SK-N-SH (cell line): ENCODE data around the gene TCHHL1. TPM values are rescaled to one million over a fixed set of nuclear protein-coding genes. Genes with fewer than 3 reads are reported as not detected.
A peak's percentile ranks its signal among the peaks of the same experiment; 100 is the strongest.

Source experiments
- CTCF ChIA-PET: fragments of 300-600, 350-600 bp; formaldehyde crosslinking; extraction: SDS; loops from one replicate; lab custom pipeline; 2021; lab: Yijun Ruan, JAX
- POLR2A ChIA-PET: fragments of 350-600 bp; sonication (Branson Sonifier 250); formaldehyde crosslinking; extraction: SDS; loops from one replicate; lab custom pipeline; 2020; ENCODE audit warnings: antibody characterized with exemption, inconsistent platforms; lab: Yijun Ruan, JAX
- DNase-seq: peaks from one replicate; pipeline ENCODE4 v3.0.0; 2012
- H2AFZ ChIP-seq: fragments of 200-600 bp; sonication (generic); 2 replicates; pipeline ENCODE4 v1.8.1; 2016; ENCODE audit warnings: antibody characterized with exemption, mild to moderate bottlenecking, low read depth
- H3F3A ChIP-seq: fragments of 200-600 bp; sonication (generic); replicated peaks from 2 replicates; pipeline ENCODE3; 2016; ENCODE audit warnings: antibody characterized with exemption, mild to moderate bottlenecking; ENCODE audit not compliant: insufficient read depth
- H3K27ac ChIP-seq, 2 experiments: fragments of 200-500 bp in 1 of 2; fragments of 200-600 bp in 1 of 2; sonication (Bioruptor generic) in 1 of 2; sonication (generic), shearing (Covaris generic) in 1 of 2; 2 replicates each; pipeline versions ENCODE4 v1.5.1 to v1.6.1; 2014 to 2016; ENCODE audit warnings: low read depth in 2 of 2, inconsistent platforms in 1 of 2, low read length in 1 of 2, mild to moderate bottlenecking in 1 of 2, mixed read lengths in 1 of 2
- H3K27me3 ChIP-seq: fragments of 200-600 bp; sonication (generic), shearing (Covaris generic); 2 replicates; pipeline ENCODE4 v1.6.1; 2016; ENCODE audit warnings: mixed run types; ENCODE audit not compliant: insufficient read depth
- H3K36me3 ChIP-seq, 2 experiments: fragments of 200-500 bp in 1 of 2; fragments of 200-600 bp in 1 of 2; sonication (Bioruptor generic) in 1 of 2; sonication (generic) in 1 of 2; replicated peaks in 1 of 2; 2 replicates each; pipeline versions ENCODE3 to v1.5.1; 2014 to 2016; ENCODE audit warnings: low read length in 1 of 2, mild to moderate bottlenecking in 1 of 2; ENCODE audit not compliant: insufficient read depth in 2 of 2, control insufficient read depth in 1 of 2
- H3K4me1 ChIP-seq, 2 experiments: fragments of 200-500 bp in 1 of 2; fragments of 200-600 bp in 1 of 2; sonication (Bioruptor generic) in 1 of 2; sonication (generic), shearing (Covaris generic) in 1 of 2; 2 replicates each; pipeline versions ENCODE4 v1.5.1 to v1.6.1; 2014 to 2016; ENCODE audit warnings: low read depth in 1 of 2, low read length in 1 of 2, mixed run types in 1 of 2; ENCODE audit not compliant: insufficient read depth in 2 of 2, control insufficient read depth in 1 of 2
- H3K4me2 ChIP-seq: fragments of 200-600 bp; sonication (generic), shearing (Covaris generic); 2 replicates; pipeline ENCODE4 v1.6.1; 2017; ENCODE audit warnings: mixed run types
- H3K4me3 ChIP-seq, 2 experiments: fragments of 200-500 bp in 1 of 2; fragments of 200-600 bp in 1 of 2; sonication (Bioruptor generic) in 1 of 2; sonication (generic), shearing (Covaris generic) in 1 of 2; 2 replicates each; pipeline versions ENCODE4 v1.5.1 to v1.8.1; 2014 to 2016; ENCODE audit warnings: low read depth in 2 of 2, inconsistent platforms in 1 of 2, low read length in 1 of 2, mild to moderate bottlenecking in 1 of 2, mixed read lengths in 1 of 2, moderate library complexity in 1 of 2
- H3K79me2 ChIP-seq: fragments of 200-600 bp; sonication (generic); 2 replicates; pipeline ENCODE4 v1.8.1; 2017; ENCODE audit warnings: mild to moderate bottlenecking; ENCODE audit not compliant: insufficient read depth
- H3K9ac ChIP-seq: fragments of 200-600 bp; sonication (generic); 2 replicates; pipeline ENCODE4 v1.6.1; 2017; ENCODE audit warnings: mixed run types
- H3K9me2 ChIP-seq: fragments of 200-600 bp; sonication (generic); 2 replicates; pipeline ENCODE4 v1.6.1; 2017; ENCODE audit warnings: mixed run types
- H3K9me3 ChIP-seq: fragments of 200-600 bp; sonication (generic); 2 replicates; pipeline ENCODE4 v1.6.1; 2017; ENCODE audit warnings: mixed run types, mild to moderate bottlenecking, moderate library complexity
- H4K20me1 ChIP-seq: fragments of 200-600 bp; sonication (generic); 2 replicates; pipeline ENCODE4 v1.6.1; 2017; ENCODE audit warnings: mild to moderate bottlenecking, mixed run types; ENCODE audit not compliant: insufficient read depth
- CHD2 ChIP-seq: fragments of 150-350 bp; IDR thresholded peaks from 2 replicates; pipeline ENCODE4 v1.6.1; 2018; ENCODE audit warnings: low read length; ENCODE audit not compliant: partially characterized antibody
- CTCF ChIP-seq: fragments of 200-600 bp; sonication (generic); IDR thresholded peaks from 2 replicates; pipeline ENCODE4 v1.6.1; 2017; ENCODE audit warnings: antibody characterized with exemption, mild to moderate bottlenecking, moderate library complexity
- ELF1 ChIP-seq: IDR thresholded peaks from 2 replicates; pipeline ENCODE4 v1.4.0; 2012
- FOSL2 ChIP-seq: IDR thresholded peaks from 2 replicates; pipeline ENCODE4 v1.4.0; 2012; ENCODE audit warnings: low read depth, mild to moderate bottlenecking, moderate library complexity, borderline replicate concordance
- FOXJ3 ChIP-seq: sonication (generic); formaldehyde crosslinking; IDR thresholded peaks from 2 replicates; pipeline ENCODE4 v1.5.1; 2020; ENCODE audit warnings: mild to moderate bottlenecking, missing genetic modification reagents
- FOXM1 ChIP-seq: IDR thresholded peaks from 2 replicates; pipeline ENCODE4 v1.4.0; 2012; ENCODE audit warnings: low read depth, mild to moderate bottlenecking
- GABPA ChIP-seq: IDR thresholded peaks from 2 replicates; pipeline ENCODE4 v1.4.0; 2012; ENCODE audit warnings: low read depth, mild to moderate bottlenecking
- IRF3 ChIP-seq: fragments of 150-350 bp; IDR thresholded peaks from 2 replicates; pipeline ENCODE4 v1.6.1; 2016; ENCODE audit warnings: mild to moderate bottlenecking, low read depth, low read length
- MEF2A ChIP-seq: IDR thresholded peaks from 2 replicates; pipeline ENCODE4 v1.4.0; 2012; ENCODE audit warnings: low read depth, borderline replicate concordance
- MXI1 ChIP-seq: IDR thresholded peaks from 2 replicates; pipeline ENCODE4 v1.6.1; 2012; ENCODE audit warnings: mild to moderate bottlenecking, low read depth, low read length, improper control_type of control experiment
- NFIC ChIP-seq: IDR thresholded peaks from 2 replicates; pipeline ENCODE4 v1.4.0; 2012; ENCODE audit warnings: borderline replicate concordance
- RCOR1 ChIP-seq: fragments of 150-350 bp; IDR thresholded peaks from 2 replicates; pipeline ENCODE4 v1.6.1; 2017; ENCODE audit warnings: antibody characterized with exemption, low read length
- REST ChIP-seq: IDR thresholded peaks from 2 replicates; pipeline ENCODE4 v1.6.1; 2012; ENCODE audit warnings: mild to moderate bottlenecking, low read depth, low read length, moderate library complexity
- RFX5 ChIP-seq: IDR thresholded peaks from 2 replicates; pipeline ENCODE4 v1.6.1; 2012; ENCODE audit warnings: mild to moderate bottlenecking, improper control_type of control experiment, low read length
- RXRA ChIP-seq: IDR thresholded peaks from 2 replicates; pipeline ENCODE4 v1.4.0; 2012; ENCODE audit warnings: low read depth, mild to moderate bottlenecking, borderline replicate concordance
- SMC3 ChIP-seq: IDR thresholded peaks from 2 replicates; pipeline ENCODE4 v1.6.1; 2012; ENCODE audit warnings: low read depth, low read length, improper control_type of control experiment
- TCF12 ChIP-seq: IDR thresholded peaks from 2 replicates; pipeline ENCODE4 v1.4.0; 2012
- TEAD4 ChIP-seq: IDR thresholded peaks from 2 replicates; pipeline ENCODE4 v1.4.0; 2012; ENCODE audit warnings: mild to moderate bottlenecking, borderline replicate concordance; ENCODE audit not compliant: insufficient read depth
- WGBS: methylation state at CpG from one replicate; pipeline ENCODE4 v1.1.6; 2017; ENCODE audit warnings: low lambda C conversion rate; 5-methylcytosine and 5-hydroxymethylcytosine counted together
- polyA plus RNA-seq, 3 experiments: library from polyadenylated mRNA; depleted of rRNA; stranded (reverse); fragments of >200 nt; gene quantifications; 2 replicates each; pipeline ENCODE4 v1.2.3, GENCODE V29; 2012
- TF ChIP-seq, protein P1 (sequence below): fragments of 150-350 bp; IDR thresholded peaks from 2 replicates; pipeline ENCODE4 v1.6.1; 2017; ENCODE audit warnings: antibody characterized with exemption, low read length, low read depth, borderline replicate concordance
- TF ChIP-seq, protein P2 (sequence below): IDR thresholded peaks from 2 replicates; pipeline ENCODE4 v1.4.0; 2012; ENCODE audit warnings: low read depth, borderline replicate concordance

Gene TCHHL1
- polyA plus RNA-seq, 1 of the 3 experiments (the other 2 are of a cell fraction), result not detected

- peaks cover 33% of the 10 kb centered on the region for H3K27me3 ChIP-seq
- DNase-seq, result no peak
- CTCF ChIA-PET, result interaction anchor here (0.6 to 5.7 kb wide), 23 partner anchors 8 to 463 kb away, joined by 3 to 82 read pairs (median 5); no protein-coding TSS in a partner anchor
- H4K20me1 ChIP-seq, result no peaks in the 10 kb centered on the region
- no peaks in the 10 kb centered on the region for H3K9me2 ChIP-seq
- no peak for TF ChIP-seq FOXJ3 (CRISPR knock-in tag)
- TF ChIP-seq ELF1, result no peak
- TF ChIP-seq MEF2A, result no peak
- no peak for TF ChIP-seq RCOR1
- no peak for TF ChIP-seq IRF3
- no peak for TF ChIP-seq MXI1
- peak overlapping the region; percentile 13; the same call in 1 of the 2 replicates for H3K4me2 ChIP-seq
- H3K9ac ChIP-seq, result no peak overlapping the region
- peaks cover 0 to 2% of the 10 kb centered on the region in 2 experiments; a peak in 2 of 4 replicates for H3K4me1 ChIP-seq
- 21% methylated on average over 11 of the region's 13 CpGs for WGBS
- H3K9me3 ChIP-seq, result no peaks in the 10 kb centered on the region
- no peaks in the 10 kb centered on the region for H3K79me2 ChIP-seq
- H3K4me3 ChIP-seq, result no peak overlapping the region
- H2AFZ ChIP-seq, result no peak overlapping the region
- H3K36me3 ChIP-seq, result no peaks in the 10 kb centered on the region
- H3F3A ChIP-seq, result peaks cover 6% of the 10 kb centered on the region
- POLR2A ChIA-PET, result no interaction called here
- H3K27ac ChIP-seq, result no peak overlapping the region
These were observed 35.5 kb downstream of the TCHHL1 start for GRCh38 chr1:152053375-152053774.

DNA sequence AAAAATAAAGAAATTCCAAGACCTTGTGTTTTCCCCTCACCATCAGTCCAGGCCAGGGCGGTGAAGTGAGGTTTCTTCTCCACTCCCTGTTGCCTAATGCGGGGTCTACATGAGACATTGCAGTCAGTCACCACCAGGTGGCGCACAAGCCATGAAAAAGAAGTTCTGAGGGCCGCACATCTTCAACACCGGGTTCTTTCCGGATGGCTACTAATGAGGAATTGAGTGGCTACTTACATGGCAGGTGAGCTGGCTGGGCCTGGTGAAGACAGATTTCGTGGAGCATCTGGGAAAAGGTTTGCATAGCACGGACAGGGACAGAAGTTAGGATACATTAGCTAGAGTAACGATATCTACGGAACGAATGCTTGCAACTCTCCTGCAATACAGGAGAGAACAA lies 36.3 kb downstream of the TCHHL1 start:
- no peaks in the 10 kb centered on the region for H3K9me3 ChIP-seq
- H3K9me2 ChIP-seq, result no peaks in the 10 kb centered on the region
- peaks cover under 1 to 10% of the 10 kb centered on the region in 2 experiments; a peak in 2 of 4 replicates for H3K4me1 ChIP-seq
- H2AFZ ChIP-seq, result no peak overlapping the region
- peaks cover 12% of the 10 kb centered on the region for H3F3A ChIP-seq
- H3K36me3 ChIP-seq, result no peaks in the 10 kb centered on the region
- H4K20me1 ChIP-seq, result no peaks in the 10 kb centered on the region
- no peak overlapping the region for H3K27ac ChIP-seq
- POLR2A ChIA-PET, result no interaction called here
- no peak overlapping the region for H3K4me2 ChIP-seq
- H3K4me3 ChIP-seq, result no peak overlapping the region; a peak in 1 of 4 replicates
- H3K79me2 ChIP-seq, result no peaks in the 10 kb centered on the region
- peaks cover 33% of the 10 kb centered on the region for H3K27me3 ChIP-seq
- CTCF ChIA-PET, result interaction anchor here (0.6 to 5.7 kb wide), 26 partner anchors 9 to 464 kb away, joined by 3 to 82 read pairs (median 4); no protein-coding TSS in a partner anchor
- 25% methylated on average over 10 of the region's 11 CpGs for WGBS
- DNase-seq, result peak; percentile 72
- no peak overlapping the region for H3K9ac ChIP-seq
- TF ChIP-seq REST (no peak), SMC3 (peak; percentile 77), GABPA (no peak), RFX5 (no peak), FOSL2 (no peak), MEF2A (no peak), RXRA (no peak), TEAD4 (no peak), CTCF (peak; percentile 90), FOXM1 (no peak), NFIC (no peak), RCOR1 (no peak), TCF12 (no peak), CHD2 (no peak), ELF1 (no peak)
- TF ChIP-seq, protein P1, sequence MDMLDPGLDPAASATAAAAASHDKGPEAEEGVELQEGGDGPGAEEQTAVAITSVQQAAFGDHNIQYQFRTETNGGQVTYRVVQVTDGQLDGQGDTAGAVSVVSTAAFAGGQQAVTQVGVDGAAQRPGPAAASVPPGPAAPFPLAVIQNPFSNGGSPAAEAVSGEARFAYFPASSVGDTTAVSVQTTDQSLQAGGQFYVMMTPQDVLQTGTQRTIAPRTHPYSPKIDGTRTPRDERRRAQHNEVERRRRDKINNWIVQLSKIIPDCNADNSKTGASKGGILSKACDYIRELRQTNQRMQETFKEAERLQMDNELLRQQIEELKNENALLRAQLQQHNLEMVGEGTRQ, result no peak
- TF ChIP-seq, protein P2, sequence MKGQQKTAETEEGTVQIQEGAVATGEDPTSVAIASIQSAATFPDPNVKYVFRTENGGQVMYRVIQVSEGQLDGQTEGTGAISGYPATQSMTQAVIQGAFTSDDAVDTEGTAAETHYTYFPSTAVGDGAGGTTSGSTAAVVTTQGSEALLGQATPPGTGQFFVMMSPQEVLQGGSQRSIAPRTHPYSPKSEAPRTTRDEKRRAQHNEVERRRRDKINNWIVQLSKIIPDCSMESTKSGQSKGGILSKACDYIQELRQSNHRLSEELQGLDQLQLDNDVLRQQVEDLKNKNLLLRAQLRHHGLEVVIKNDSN, result no peak
